Gastroesophageal sphincter (tissue), 3 donors: ENCODE results near the gene SH3RF3.

Experiments used
- CTCF ChIP-seq, 4 experiments: fragments of 200-600 bp in 2 of 4; fragments of 450-650 bp in 2 of 4; sonication (generic) in 1 of 4; IDR thresholded peaks; one replicate each; pipeline ENCODE4 v1.5.1; 2017 to 2019; ENCODE audit warnings: antibody characterized with exemption in 4 of 4, mild to moderate bottlenecking in 2 of 4, moderate library complexity in 2 of 4
- POLR2A ChIP-seq, 2 donors: fragments of 450-650 bp; IDR thresholded peaks; one replicate each; pipeline ENCODE4 v1.6.1; 2017; ENCODE audit warnings: antibody characterized with exemption in 2 of 2, mild to moderate bottlenecking in 2 of 2, moderate library complexity in 1 of 2
- POLR2AphosphoS5 ChIP-seq: sonication (generic); formaldehyde crosslinking; IDR thresholded peaks from one replicate; pipeline ENCODE4 v1.6.1; 2017; ENCODE audit warnings: antibody characterized with exemption

GRCh38 chr2:109110170-109110569 is 18.8 kb upstream of the SH3RF3 start:
- TF ChIP-seq CTCF (IDR thresholded peaks at IDR 0.05) (no peak), POLR2AphosphoS5 (no peak), POLR2A (IDR thresholded peaks at IDR 0.05) (no peak)
